HG03095 (cell line): Measurements from ENCODE around the gene PELI2.
"Not testable (repeated sequence)": the region's sequence is repeated elsewhere in the genome, so short reads cannot be mapped to it uniquely, and the experiment has no call there.

ENCODE experiments used
- ATAC-seq: cut with Tn5 transposase; IDR thresholded peaks from one replicate; pipeline ENCODE4 v1.9.1; 2021; ENCODE audit warnings: moderate library complexity; ENCODE audit not compliant: unreplicated experiment

Gene PELI2

GRCh38 chr14:56138928-56139327 lies 20.7 kb downstream of the PELI2 start:
- no peak for ATAC-seq

GRCh38 chr14:56142314-56142713 lies 24.1 kb downstream of the PELI2 start:
- ATAC-seq, result no peak

- no peak for ATAC-seq
These were observed 24.8 kb downstream of the PELI2 start for GRCh38 chr14:56143025-56143424.

GRCh38 chr14:56144176-56144575 lies 26.0 kb downstream of the PELI2 start:
- ATAC-seq, result no peak

GRCh38 chr14:56145181-56145769 lies 27.1 kb downstream of the PELI2 start:
- ATAC-seq, result no peak

- no peak for ATAC-seq
These were observed 27.8 kb downstream of the PELI2 start for GRCh38 chr14:56145965-56146364.

- no peak for ATAC-seq
These were observed 29.2 kb downstream of the PELI2 start for GRCh38 chr14:56147449-56147848.

- ATAC-seq, result no peak
These were observed 30.0 kb downstream of the PELI2 start for GRCh38 chr14:56147986-56148901.

- ATAC-seq, result no peak
These were observed 30.9 kb downstream of the PELI2 start for GRCh38 chr14:56149151-56149550.

GRCh38 chr14:56149995-56150394 lies 31.8 kb downstream of the PELI2 start:
- no peak for ATAC-seq

- no peak for ATAC-seq
These were observed 32.6 kb downstream of the PELI2 start for GRCh38 chr14:56150645-56151345.

GRCh38 chr14:56152221-56152620 lies 34.0 kb downstream of the PELI2 start:
- no peak for ATAC-seq

GRCh38 chr14:56153267-56153666 lies 35.1 kb downstream of the PELI2 start:
- no peak for ATAC-seq

- no peak for ATAC-seq
These were observed 36.1 kb downstream of the PELI2 start for GRCh38 chr14:56154321-56154720.

GRCh38 chr14:56156096-56156495 lies 37.9 kb downstream of the PELI2 start:
- no peak for ATAC-seq

- ATAC-seq, result no peak
These were observed 40.9 kb downstream of the PELI2 start for GRCh38 chr14:56159066-56159465.

- ATAC-seq, result no peak
These were observed 41.9 kb downstream of the PELI2 start for GRCh38 chr14:56160088-56160487.

- no peak for ATAC-seq
These were observed 43.4 kb downstream of the PELI2 start for GRCh38 chr14:56161658-56162057.

- no peak for ATAC-seq
These were observed 44.3 kb downstream of the PELI2 start for GRCh38 chr14:56162476-56162875.

- ATAC-seq, result not testable (repeated sequence)
These were observed 48.4 kb downstream of the PELI2 start for GRCh38 chr14:56166579-56166978.

- ATAC-seq, result no peak
These were observed 49.9 kb downstream of the PELI2 start for GRCh38 chr14:56168007-56168616.
